Suprapubic skin (tissue), 4 donors: ENCODE results near the gene CYB561D1. TPM values are rescaled to one million over a fixed set of nuclear protein-coding genes. Genes with fewer than 3 reads are reported as not detected.

Source experiments
- DNase-seq, 2 donors: peaks; one replicate each; pipeline ENCODE4 v3.0.0-alpha.2; 2019; ENCODE audit warnings: low spot score in 2 of 2
- H3K27ac ChIP-seq: fragments of 200-600 bp; sonication (generic); one replicate; pipeline ENCODE4 v1.5.1; 2019
- H3K27me3 ChIP-seq: fragments of 200-600 bp; sonication (generic); one replicate; pipeline ENCODE4 v1.5.1; 2019
- H3K36me3 ChIP-seq: fragments of 200-600 bp; sonication (generic); one replicate; pipeline ENCODE4 v1.5.1; 2019
- H3K4me1 ChIP-seq: fragments of 200-600 bp; sonication (generic); one replicate; pipeline ENCODE4 v1.5.1; 2019
- H3K4me3 ChIP-seq: fragments of 200-600 bp; sonication (generic); one replicate; pipeline ENCODE4 v1.5.1; 2019; ENCODE audit warnings: mild to moderate bottlenecking
- H3K9me3 ChIP-seq: fragments of 200-600 bp; sonication (generic); one replicate; pipeline ENCODE4 v1.5.1; 2019
- CTCF ChIP-seq, 2 donors: fragments of 200-600 bp in 1 of 2; fragments of 450-650 bp in 1 of 2; sonication (generic) in 1 of 2; IDR thresholded peaks; one replicate each; pipeline ENCODE4 v1.5.1; 2016 to 2019; ENCODE audit warnings: antibody characterized with exemption in 2 of 2, mild to moderate bottlenecking in 1 of 2, moderate library complexity in 1 of 2
- EP300 ChIP-seq: sonication (generic); formaldehyde crosslinking; IDR thresholded peaks from one replicate; pipeline ENCODE4 v1.6.1; 2017; ENCODE audit warnings: antibody characterized with exemption
- POLR2A ChIP-seq, 2 donors: fragments of 450-650 bp; IDR thresholded peaks; one replicate each; pipeline ENCODE4 v1.6.1; 2017; ENCODE audit warnings: antibody characterized with exemption in 2 of 2, mild to moderate bottlenecking in 2 of 2, moderate library complexity in 2 of 2
- POLR2AphosphoS5 ChIP-seq, 3 donors: sonication (generic); formaldehyde crosslinking; IDR thresholded peaks; one replicate each; pipeline ENCODE4 v1.6.1; 2017; ENCODE audit warnings: antibody characterized with exemption in 3 of 3
- WGBS: methylation state at CpG from one replicate; pipeline ENCODE4 v1.1.5; 2018; 5-methylcytosine and 5-hydroxymethylcytosine counted together
- total RNA-seq, 4 donors: library from RNA; depleted of rRNA; stranded (reverse); fragments of >200 nt; gene quantifications; one replicate each; pipeline ENCODE4 v1.1.0, GENCODE V29; 2016

Gene CYB561D1
- total RNA-seq, 4 donors from 2014 or later = 12.3 to 27.4 (median 24.7) TPM

DNA sequence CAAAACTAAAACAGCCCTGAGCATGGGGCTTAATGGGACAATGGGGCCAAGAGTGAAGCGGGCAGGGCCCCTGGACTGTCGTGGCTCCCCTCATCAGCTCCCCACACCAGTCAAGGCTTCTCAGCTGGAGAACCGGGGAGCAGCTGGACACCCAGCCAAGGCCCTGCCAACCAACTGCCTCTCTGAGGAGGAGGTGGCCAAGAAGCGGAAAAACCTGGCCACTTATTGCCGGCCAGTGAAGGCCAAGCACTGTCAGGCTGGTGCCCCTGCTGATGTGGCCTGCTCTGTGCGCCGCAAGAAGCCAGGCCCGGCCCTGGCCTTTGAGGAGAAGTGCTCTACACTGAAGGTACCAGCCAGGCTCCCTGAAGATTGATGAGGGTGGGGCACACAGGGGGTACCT, 2.5 kb upstream of the CYB561D1 start:
- TF ChIP-seq CTCF (IDR thresholded peaks at IDR 0.05) (no peak), EP300 (no peak), POLR2AphosphoS5 (IDR thresholded peaks at IDR 0.05) (no peak), POLR2A (IDR thresholded peaks at IDR 0.05) (no peak)
- peaks cover 34% of the 10 kb centered on the region for H3K36me3 ChIP-seq
- no peak for DNase-seq
- peaks cover 31% of the 10 kb centered on the region for H3K4me1 ChIP-seq
- WGBS = 88% methylated on average over 6 of the region's 8 CpGs
- no peaks in the 10 kb centered on the region for H3K27me3 ChIP-seq
- no peak overlapping the region for H3K4me3 ChIP-seq
- no peaks in the 10 kb centered on the region for H3K9me3 ChIP-seq
- no peak overlapping the region for H3K27ac ChIP-seq

GRCh38 chr1:109492779-109493178, 1.1 kb upstream of the CYB561D1 start:
- WGBS = 76% methylated on average over 4 of the region's 4 CpGs
- H3K4me1 ChIP-seq = peaks cover 43% of the 10 kb centered on the region
- no peaks in the 10 kb centered on the region for H3K9me3 ChIP-seq

DNA sequence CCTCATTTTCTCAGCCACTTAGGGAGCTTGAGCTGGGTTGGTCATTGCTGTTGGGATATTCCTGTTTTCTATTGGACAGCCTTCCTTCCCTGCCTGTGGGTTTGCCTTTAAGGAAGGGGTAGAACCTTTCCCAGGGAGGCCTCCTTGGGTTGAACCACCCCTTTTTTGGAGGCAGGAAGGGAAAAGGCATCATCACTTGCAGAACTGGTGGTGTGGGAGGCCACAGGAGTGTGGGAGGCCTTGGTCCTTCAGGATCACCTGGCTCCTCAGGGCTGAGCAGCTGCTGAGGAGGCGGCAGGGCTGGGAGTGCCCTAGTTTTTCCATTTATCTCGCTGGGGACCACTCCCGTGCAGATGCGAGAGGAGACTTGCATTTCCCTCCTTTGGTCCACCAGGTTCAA, 667 bp upstream of the CYB561D1 start:
- 43% methylated on average over 4 of the region's 4 CpGs for WGBS
- no peaks in the 10 kb centered on the region for H3K27me3 ChIP-seq
- peaks cover 43% of the 10 kb centered on the region for H3K36me3 ChIP-seq
- peak overlapping the region; percentile 81 for H3K27ac ChIP-seq
- no peaks in the 10 kb centered on the region for H3K9me3 ChIP-seq
- H3K4me1 ChIP-seq = peaks cover 48% of the 10 kb centered on the region
- no peak for TF ChIP-seq POLR2AphosphoS5 (IDR thresholded peaks at IDR 0.05)
- no peak for TF ChIP-seq CTCF (IDR thresholded peaks at IDR 0.05)
- TF ChIP-seq EP300 = no peak
- no peak for TF ChIP-seq POLR2A (IDR thresholded peaks at IDR 0.05)
- no peak for DNase-seq
- H3K4me3 ChIP-seq = peak overlapping the region; percentile 93

More at GRCh38 chr1:109492779-109493178, 1.1 kb upstream of the CYB561D1 start:
- no peaks in the 10 kb centered on the region for H3K27me3 ChIP-seq
- peaks cover 43% of the 10 kb centered on the region for H3K36me3 ChIP-seq
- no peak for DNase-seq
- TF ChIP-seq EP300 = no peak
- no peak for TF ChIP-seq CTCF (IDR thresholded peaks at IDR 0.05)
- TF ChIP-seq POLR2AphosphoS5 (IDR thresholded peaks at IDR 0.05) = no peak
- H3K27ac ChIP-seq = no peak overlapping the region
- no peak overlapping the region for H3K4me3 ChIP-seq

- 88% methylated on average over 7 of the region's 7 CpGs for WGBS
- no peak for TF ChIP-seq CTCF (IDR thresholded peaks at IDR 0.05)
- TF ChIP-seq POLR2A (IDR thresholded peaks at IDR 0.05) = no peak
- no peaks in the 10 kb centered on the region for H3K9me3 ChIP-seq
- no peak overlapping the region for H3K4me3 ChIP-seq
- no peak for DNase-seq
- no peak overlapping the region for H3K27ac ChIP-seq
- H3K4me1 ChIP-seq = peaks cover 73% of the 10 kb centered on the region
- no peaks in the 10 kb centered on the region for H3K27me3 ChIP-seq
- peaks cover 28% of the 10 kb centered on the region for H3K36me3 ChIP-seq
These were observed 1.8 kb downstream of the CYB561D1 start for GRCh38 chr1:109495738-109496137.

DNA sequence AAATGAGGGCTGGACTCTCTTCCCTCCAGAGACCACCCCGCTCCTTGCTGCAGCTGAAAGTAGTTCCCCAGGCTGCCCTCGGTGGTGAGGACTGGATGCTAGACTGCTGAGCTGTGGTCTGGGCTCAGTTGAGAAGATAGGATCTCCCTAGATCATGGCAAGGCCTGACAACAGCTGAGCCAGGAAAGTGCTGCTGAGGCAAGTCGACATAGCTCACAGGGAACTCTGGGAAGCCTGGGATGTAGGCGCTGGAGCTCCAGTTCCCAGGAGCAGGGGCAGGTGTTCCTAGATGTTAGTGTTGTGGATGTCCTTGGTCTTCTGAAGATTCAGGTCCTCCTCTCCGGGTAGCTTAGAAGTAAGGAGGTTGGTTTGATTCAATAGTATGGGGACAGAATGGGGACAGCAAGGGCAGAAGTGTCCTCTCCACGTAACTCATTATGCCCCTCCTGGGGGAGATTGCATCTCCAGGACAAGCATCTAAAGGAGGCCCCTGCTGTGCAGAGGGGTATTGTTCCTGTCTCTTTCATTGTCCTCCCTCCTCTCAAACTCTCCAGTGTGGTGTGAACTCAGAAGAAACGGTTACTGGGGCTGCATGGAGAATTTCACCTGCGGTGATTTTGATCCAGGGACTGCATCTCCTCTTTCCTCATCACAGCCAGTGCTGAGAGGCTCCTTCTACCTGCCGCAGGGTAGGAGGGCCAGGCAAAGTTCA, 3.7 kb downstream of the CYB561D1 start:
- H3K4me1 ChIP-seq = peaks cover 91% of the 10 kb centered on the region
- H3K27ac ChIP-seq = no peak overlapping the region
- 72% methylated on average over 7 of the region's 9 CpGs for whole genome bisulfite sequencing
- TF ChIP-seq CTCF (IDR thresholded peaks at IDR 0.05) (no peak), EP300 (no peak), POLR2AphosphoS5 (IDR thresholded peaks at IDR 0.05) (no peak), POLR2A (IDR thresholded peaks at IDR 0.05) (no peak)
- no peak for DNase-seq
- H3K27me3 ChIP-seq = no peaks in the 10 kb centered on the region
- no peaks in the 10 kb centered on the region for H3K9me3 ChIP-seq
- H3K4me3 ChIP-seq = no peak overlapping the region
- H3K36me3 ChIP-seq = peaks cover 28% of the 10 kb centered on the region
